Measurements from ENCODE around the gene MADCAM1. TPM values are rescaled to one million over a fixed set of nuclear protein-coding genes. Genes with fewer than 3 reads are reported as not detected.

MADCAM1 gene
- total RNA-seq, 1 donor from 2014 or later, result 0.17 TPM

GRCh38 chr19:492091-492531, 4.2 kb upstream of the MADCAM1 start:
- no peak overlapping the region for H3K4me3 ChIP-seq (ENCODE audit: low read depth, low read length)
- TF ChIP-seq CTCF (conservative IDR thresholded peaks at IDR 0.05; ENCODE audit: low read depth, low read length), result no peak
- DNase-seq (ENCODE audit: low read depth), result no peak

GRCh38 chr19:493391-494170, 2.7 kb upstream of the MADCAM1 start:
- no peak for DNase-seq (ENCODE audit: low read depth)
- no peak overlapping the region for H3K4me3 ChIP-seq (ENCODE audit: low read depth, low read length)
- no peak for TF ChIP-seq CTCF (conservative IDR thresholded peaks at IDR 0.05; ENCODE audit: low read depth, low read length)

- no peak overlapping the region for H3K4me3 ChIP-seq (ENCODE audit: low read depth, low read length)
These were observed 1.9 kb upstream of the MADCAM1 start for GRCh38 chr19:494171-495080.

GRCh38 chr19:495081-495401, 1.2 kb upstream of the MADCAM1 start:
- no peak for DNase-seq (ENCODE audit: low read depth)
- no peak for TF ChIP-seq CTCF (conservative IDR thresholded peaks at IDR 0.05; ENCODE audit: low read depth, low read length)
- no peak overlapping the region for H3K4me3 ChIP-seq (ENCODE audit: low read depth, low read length)

More at GRCh38 chr19:494171-495080, 1.9 kb upstream of the MADCAM1 start:
- no peak for TF ChIP-seq CTCF (conservative IDR thresholded peaks at IDR 0.05; ENCODE audit: low read depth, low read length)
- no peak for DNase-seq (ENCODE audit: low read depth)

- no peak overlapping the region for H3K4me3 ChIP-seq (ENCODE audit: low read depth, low read length)
- DNase-seq (ENCODE audit: low read depth), result no peak
- peak; percentile 62 for TF ChIP-seq CTCF (conservative IDR thresholded peaks at IDR 0.05; ENCODE audit: low read depth, low read length)
These were observed 729 bp upstream of the MADCAM1 start for GRCh38 chr19:495402-496111.

- DNase-seq (ENCODE audit: low read depth), result no peak
- H3K4me3 ChIP-seq (ENCODE audit: low read depth, low read length), result no peak overlapping the region
- TF ChIP-seq CTCF (conservative IDR thresholded peaks at IDR 0.05; ENCODE audit: low read depth, low read length), result no peak
These were observed 700 bp downstream of the MADCAM1 start for GRCh38 chr19:496986-497385.
